ENCODE results near the gene PCK1.

Gene PCK1

DNA sequence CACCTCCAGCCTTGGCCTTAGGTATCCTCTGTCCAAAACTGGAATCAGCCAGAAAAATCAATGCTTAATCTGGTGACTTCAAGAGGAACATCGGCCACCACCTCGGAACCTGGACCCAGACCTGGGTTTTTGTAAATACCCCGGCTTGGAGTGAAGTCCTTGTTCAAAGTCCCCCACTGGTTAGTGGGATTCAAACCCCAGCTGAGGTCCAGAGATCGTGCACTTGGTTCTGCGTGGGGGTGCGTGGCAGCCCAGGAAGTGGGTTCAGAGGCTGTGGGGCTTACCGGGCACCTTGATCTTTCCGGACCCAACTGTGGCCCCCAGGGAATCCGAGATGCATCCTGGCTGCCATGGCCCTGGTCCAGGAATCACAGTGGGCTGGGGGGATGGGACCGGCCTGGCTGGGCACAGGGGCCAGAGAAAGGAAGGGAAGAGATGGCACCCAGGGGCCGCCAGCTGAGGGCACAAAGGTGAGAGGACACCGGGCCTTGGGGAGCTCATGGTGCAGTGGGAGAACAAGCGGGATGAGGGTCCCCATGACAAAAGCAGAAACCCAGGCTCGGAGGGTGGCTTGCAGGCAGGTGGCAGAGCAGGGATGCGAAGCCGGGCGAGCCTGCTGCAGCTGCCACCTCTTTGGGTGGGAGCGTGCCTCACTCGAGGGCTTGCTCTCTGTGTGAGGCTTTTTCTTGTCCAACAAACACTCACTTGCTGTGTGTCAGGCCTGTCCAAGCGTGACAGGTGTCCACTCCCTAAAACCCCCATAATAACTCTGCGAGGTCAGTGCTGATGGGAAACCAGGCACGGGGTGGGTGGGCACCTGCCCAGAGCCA lies 31.6 kb downstream of the PCK1 start:
- Mint-ChIP-seq H3K4me1 (peaks cover 5% of the 10 kb centered on the region), H3K27me3 (peaks cover 4% of the 10 kb centered on the region), H3K27ac (no peak overlapping the region), H3K9me3 (no peaks in the 10 kb centered on the region), H3K4me3 (no peak overlapping the region), H3K36me3 (ENCODE audit: low read depth) (no peaks in the 10 kb centered on the region)
- ATAC-seq (no peak), DNase-seq (no peak)

DNA sequence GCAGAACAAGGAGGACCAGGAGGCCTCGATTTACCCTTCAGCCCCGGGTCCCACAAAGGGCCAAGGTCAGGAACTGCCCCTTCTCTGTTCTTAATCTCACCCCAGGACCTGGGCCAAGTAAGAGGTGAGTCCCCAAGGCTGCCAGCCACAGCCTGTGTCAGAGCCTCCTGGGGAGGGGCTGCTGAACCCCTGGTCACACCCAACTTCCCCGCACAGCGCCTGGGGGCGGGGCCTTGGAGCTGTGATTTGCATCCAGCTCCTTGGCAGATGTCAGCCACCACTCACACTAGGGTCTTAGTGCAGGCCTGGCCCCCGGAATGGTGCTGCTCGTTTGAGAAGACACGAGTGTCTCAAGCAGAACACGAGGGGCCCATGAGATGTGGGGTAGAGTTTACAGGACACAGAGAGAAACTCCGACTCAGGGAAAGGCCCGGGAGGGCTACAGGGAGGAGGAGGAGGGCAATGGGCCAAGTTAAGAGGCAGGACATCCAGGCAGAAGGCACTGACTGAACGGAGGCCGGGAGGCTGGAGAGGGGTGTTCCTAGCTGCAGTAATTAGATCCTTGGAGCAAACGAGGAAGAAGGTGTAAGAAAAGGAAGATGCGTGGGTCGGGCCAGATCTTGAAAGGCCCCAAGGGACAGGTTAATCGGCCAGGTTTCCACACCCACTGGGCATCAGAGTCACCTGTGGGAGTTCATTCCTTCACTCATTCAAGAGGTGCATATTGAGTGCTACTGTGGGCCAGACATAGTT lies 32.4 kb downstream of the PCK1 start:
- H3K9me3 Mint-ChIP-seq = no peaks in the 10 kb centered on the region
- H3K36me3 Mint-ChIP-seq (ENCODE audit: low read depth) = no peaks in the 10 kb centered on the region
- H3K4me3 Mint-ChIP-seq = no peak overlapping the region
- peaks cover 5% of the 10 kb centered on the region for H3K4me1 Mint-ChIP-seq
- H3K27me3 Mint-ChIP-seq = peaks cover 7% of the 10 kb centered on the region
- ATAC-seq = no peak
- no peak overlapping the region for H3K27ac Mint-ChIP-seq
- no peak for DNase-seq

DNA sequence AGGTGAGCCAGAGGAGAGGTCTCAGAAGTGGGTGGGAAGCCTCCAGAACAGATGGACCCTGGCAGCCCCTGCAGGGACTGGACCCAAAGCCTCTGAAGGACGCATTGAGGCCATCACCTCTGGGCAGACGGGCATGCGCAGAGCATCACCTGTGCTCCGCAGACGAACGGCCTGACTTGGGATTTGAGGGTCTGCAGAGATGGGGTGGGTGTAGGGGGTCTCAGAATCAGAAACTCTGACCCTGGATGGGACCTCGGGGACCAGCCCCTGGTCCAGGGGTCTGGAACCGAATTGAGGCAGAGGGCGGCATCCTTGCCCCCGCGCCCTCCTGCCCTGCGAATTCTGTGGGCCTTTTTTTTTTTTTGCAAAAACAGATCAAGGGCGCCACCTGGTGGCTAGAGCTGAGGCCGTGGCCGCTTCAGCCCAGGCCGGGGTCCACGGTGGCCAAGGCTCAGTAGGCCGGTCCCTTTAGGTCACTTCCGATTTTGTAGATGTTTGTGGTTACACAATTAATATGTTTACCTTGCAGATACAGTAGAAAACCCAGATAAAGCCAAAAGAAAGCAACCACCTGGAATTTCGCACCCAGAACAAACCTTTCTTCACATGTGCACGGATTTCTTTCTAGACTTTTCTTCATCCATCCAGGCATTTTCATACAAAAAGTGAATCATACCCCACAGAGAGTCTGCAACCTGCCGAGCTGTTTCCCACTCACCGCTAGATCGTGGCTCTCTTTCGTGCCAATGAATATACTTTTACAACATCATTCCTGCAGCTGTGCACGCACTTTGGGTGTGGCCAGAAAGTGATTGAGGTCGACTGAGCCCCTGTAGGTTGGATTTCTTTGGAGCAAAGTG lies 33.4 kb downstream of the PCK1 start:
- Mint-ChIP-seq H3K27ac (no peak overlapping the region), H3K36me3 (ENCODE audit: low read depth) (no peaks in the 10 kb centered on the region), H3K27me3 (peaks cover 7% of the 10 kb centered on the region), H3K4me3 (no peak overlapping the region), H3K4me1 (peaks cover 5% of the 10 kb centered on the region), H3K9me3 (no peaks in the 10 kb centered on the region)
- DNase-seq = peak; percentile 66
- ATAC-seq = no peak

DNA sequence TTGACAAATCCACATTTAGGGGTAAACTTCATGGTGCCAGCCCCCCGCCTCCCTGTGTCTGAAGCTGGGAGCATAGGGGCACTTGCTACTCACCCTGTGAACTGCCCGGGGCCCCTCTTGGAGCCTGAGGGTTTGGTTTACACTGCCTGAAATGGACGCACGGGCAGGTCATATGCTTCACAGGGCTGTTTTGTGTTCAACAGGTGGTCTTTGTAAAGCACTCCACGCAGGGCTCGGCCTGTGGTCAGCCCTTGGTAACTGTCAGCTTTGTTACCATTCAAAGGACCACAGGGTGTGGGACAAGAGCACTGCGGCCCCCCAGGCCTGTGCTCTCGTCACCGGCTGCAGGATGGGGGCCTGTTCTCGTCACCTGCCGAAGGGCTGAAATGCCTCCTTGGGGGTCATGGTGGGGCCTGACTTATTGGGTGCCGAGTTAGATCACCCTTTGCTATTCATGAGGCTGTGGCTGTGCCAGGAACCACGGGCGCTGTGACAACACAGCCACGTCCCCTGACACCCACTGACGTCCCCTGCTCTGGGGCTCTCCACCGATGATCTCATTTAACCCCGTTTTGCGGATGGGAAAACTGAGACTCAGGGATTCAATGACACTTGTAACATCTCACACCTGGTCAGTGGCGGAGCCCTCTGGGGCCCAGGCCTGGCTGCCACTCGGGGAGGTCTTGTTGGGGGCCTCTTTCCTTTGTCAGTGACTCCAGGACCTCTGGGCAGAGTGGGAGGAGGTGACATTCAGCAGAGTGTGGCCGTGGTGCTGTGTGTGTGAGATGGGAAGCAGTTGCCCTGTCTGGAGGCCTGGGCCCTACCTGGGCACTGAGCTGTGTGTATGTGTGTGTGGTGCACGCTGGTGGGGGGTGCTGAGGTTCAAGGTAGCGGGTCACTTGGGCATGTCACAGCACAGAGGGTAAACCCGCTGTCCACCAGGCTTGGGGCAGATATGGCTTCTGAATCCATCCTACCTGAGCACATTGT lies 34.4 kb downstream of the PCK1 start:
- Mint-ChIP-seq H3K27ac (no peak overlapping the region), H3K27me3 (peaks cover 7% of the 10 kb centered on the region), H3K4me3 (no peak overlapping the region), H3K4me1 (peaks cover 5% of the 10 kb centered on the region), H3K9me3 (no peaks in the 10 kb centered on the region), H3K36me3 (ENCODE audit: low read depth) (no peaks in the 10 kb centered on the region)
- ATAC-seq (no peak), DNase-seq (no peak)

DNA sequence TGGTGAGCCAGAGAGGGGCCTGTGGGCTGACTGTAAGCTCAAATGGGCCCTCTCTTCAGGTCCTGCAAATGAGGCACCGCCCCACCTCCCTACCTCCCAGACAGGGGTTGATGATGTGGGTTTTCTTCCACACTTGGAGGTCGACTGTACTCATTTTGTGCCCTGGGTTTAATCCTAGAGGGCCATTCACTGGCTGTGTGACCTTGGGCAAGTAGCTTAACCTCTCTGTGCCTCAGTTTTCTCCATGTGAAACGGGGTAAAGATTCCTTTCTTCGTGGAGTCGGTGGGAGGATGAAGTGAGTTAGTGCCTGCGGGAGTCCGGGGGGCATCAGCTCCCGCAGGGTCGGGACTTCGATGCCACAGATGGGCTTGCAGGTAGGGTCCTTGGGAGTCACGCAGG lies 35.4 kb downstream of the PCK1 start:
- Mint-ChIP-seq H3K36me3 (ENCODE audit: low read depth) (no peaks in the 10 kb centered on the region), H3K27ac (no peak overlapping the region), H3K4me3 (no peak overlapping the region), H3K9me3 (no peaks in the 10 kb centered on the region), H3K4me1 (peaks cover 5% of the 10 kb centered on the region), H3K27me3 (peaks cover 7% of the 10 kb centered on the region)
- DNase-seq (no peak), ATAC-seq (no peak)

DNA sequence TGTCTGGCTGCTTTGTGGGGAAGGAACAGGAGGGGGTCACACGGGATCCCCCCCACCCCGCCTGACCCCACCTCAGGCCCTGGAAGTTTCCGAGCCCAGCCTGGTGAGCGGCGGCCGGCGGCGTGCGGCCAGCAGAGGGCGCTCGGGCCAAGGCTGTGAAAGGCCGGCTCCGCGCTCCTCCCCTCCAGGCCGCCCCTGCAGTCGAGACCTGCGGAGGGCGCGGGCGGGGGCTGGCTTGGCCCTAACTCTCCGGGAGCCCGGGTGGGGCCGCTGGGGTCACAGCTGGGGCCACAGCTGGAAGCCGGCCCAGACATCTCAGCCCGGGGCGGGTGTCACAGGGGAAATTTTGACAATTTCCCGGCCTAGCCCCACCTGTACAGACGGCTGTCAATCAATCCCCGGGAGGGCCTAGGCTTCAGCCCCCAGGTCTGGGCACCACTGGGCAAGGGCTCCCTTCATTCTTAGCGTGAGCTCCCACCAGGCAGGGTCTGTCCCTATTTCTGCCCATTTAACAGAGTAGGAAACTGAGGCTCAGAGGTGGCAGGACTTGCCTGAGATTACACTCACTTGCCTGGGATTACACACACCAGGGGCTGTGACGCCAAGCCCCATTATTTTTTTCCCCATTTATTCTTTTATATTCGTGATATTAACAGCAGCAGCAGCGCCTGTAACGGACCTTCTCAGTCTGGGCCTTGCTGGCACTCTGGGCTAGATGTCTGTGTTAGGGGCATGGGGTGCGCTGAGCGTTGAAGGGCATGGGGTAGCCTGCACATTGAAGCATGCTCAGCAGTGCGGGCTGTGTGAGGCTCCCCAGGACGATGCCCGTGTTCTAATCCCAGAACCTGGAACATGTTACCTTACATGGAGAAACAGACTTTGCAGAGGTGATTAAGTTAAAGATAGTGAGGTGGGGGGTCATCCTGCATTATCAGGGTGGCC lies 36.4 kb downstream of the PCK1 start:
- no peak overlapping the region for H3K4me3 Mint-ChIP-seq
- H3K36me3 Mint-ChIP-seq (ENCODE audit: low read depth) = no peaks in the 10 kb centered on the region
- peaks cover 7% of the 10 kb centered on the region for H3K27me3 Mint-ChIP-seq
- H3K27ac Mint-ChIP-seq = no peak overlapping the region
- H3K9me3 Mint-ChIP-seq = no peaks in the 10 kb centered on the region
- peaks cover 5% of the 10 kb centered on the region for H3K4me1 Mint-ChIP-seq
- ATAC-seq = peak; percentile 66
- DNase-seq = peak; percentile 80

DNA sequence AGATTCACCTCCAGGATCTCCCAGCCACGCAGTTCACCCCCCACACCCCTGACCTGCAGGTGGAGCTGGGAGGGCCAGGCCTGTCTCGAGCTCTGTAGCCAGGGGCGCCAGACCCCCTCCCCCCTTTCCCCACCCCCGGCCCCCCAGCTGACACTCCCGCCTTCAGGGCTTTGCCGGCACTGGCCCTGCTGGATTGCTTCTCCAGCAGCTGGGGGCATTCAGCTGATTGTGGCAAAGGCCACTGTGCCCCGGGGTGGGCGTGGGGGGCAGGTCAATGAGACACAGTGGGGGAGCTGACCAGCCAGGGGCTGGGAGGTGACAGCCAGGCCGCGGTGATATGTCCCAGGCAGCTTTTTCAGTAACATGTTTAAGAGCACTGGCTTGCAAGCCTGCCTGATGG lies 37.1 kb downstream of the PCK1 start:
- Mint-ChIP-seq H3K27me3 (peaks cover 7% of the 10 kb centered on the region), H3K4me1 (peaks cover 5% of the 10 kb centered on the region), H3K4me3 (no peak overlapping the region), H3K9me3 (no peaks in the 10 kb centered on the region), H3K27ac (no peak overlapping the region), H3K36me3 (ENCODE audit: low read depth) (no peaks in the 10 kb centered on the region)
- DNase-seq (no peak), ATAC-seq (no peak)

DNA sequence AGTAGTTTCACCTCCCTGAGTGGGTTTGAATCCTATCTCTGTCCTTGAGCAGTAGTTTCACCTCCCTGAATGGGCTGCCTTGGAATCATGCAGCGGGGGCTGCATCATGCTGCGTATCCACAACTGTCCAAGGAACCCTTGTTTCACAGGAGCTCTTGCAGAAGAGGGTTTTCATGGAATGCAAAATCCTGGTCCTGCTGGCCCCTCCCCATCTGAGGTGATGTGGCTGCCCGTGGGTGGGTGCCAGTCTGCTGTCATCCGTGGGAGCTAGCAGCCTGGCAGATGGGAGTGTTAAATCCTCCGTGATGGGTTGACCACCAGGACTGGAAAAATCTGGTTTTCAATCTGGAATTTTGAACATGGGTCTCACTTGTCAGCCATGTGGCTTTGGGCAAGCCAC lies 37.6 kb downstream of the PCK1 start:
- Mint-ChIP-seq H3K36me3 (ENCODE audit: low read depth) (no peaks in the 10 kb centered on the region), H3K27me3 (peaks cover 5% of the 10 kb centered on the region), H3K27ac (no peak overlapping the region), H3K4me3 (no peak overlapping the region), H3K9me3 (no peaks in the 10 kb centered on the region), H3K4me1 (peaks cover 3% of the 10 kb centered on the region)
- no peak for DNase-seq
- no peak for ATAC-seq

DNA sequence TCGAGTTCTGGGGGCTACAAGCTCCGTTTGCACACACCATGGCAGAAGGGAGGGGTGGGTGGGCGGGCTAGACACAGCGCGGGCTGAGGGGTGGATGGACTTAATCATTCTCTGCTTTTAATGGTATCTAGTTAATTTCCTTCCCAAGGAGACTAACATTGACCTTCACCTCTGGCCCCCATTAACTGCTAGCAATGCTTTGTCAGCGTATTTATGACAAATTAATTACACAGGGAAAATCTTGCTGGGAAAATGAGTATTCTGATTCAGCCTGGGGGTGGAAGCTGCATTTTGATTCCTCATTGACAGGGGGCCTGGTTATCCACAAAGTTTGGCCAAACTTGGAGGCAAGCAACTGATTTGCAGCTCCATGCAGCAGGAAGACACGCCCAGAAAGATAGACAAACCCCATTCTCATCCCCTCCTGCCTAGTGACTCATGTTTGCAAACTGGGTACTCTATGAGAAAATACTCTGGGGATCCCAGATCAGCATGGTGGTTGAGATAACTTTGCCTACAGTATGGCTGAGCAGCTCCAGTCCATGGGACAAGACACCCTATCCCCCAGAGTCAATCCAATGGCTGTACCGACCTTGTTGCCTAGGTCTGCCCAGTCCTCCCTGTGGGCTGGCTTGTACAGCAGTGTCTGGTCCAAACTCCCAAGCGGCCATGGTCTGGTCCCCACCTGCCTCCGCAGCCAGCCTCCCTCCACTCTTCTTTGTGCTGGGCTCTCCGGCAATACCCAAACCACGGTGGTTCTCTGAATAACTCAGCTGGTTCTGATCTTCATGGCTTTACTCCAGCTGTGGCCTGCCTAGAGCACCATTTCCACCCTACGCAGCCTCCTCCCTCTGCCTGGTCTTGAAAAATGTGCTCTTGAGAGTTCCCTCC lies 39.7 kb downstream of the PCK1 start:
- Mint-ChIP-seq H3K9me3 (no peaks in the 10 kb centered on the region), H3K27ac (no peak overlapping the region), H3K36me3 (ENCODE audit: low read depth) (no peaks in the 10 kb centered on the region), H3K4me1 (peaks cover 10% of the 10 kb centered on the region), H3K4me3 (no peak overlapping the region), H3K27me3 (peaks cover 2% of the 10 kb centered on the region)
- DNase-seq = no peak
- peak; percentile 20 for ATAC-seq

DNA sequence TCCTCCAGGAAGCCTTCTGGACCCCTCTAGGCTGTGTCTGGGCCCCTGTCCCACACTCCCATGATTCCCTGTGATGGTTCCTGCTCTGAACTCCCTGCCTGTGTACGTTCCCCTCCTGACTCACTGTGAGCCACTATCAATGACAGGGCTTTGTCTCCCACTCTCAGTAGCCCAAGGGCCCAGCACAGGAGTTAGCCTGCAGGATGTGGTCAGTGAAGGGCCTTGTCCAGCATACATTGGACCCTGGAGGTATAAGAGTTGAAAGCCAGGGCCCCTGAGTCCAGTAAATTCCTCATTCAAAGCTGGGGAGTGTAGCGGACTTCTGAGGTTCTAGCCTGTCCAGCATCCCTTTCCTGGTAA lies 40.3 kb downstream of the PCK1 start:
- no peak for DNase-seq
- no peaks in the 10 kb centered on the region for H3K9me3 Mint-ChIP-seq
- H3K4me3 Mint-ChIP-seq = no peak overlapping the region
- peaks cover 2% of the 10 kb centered on the region for H3K27me3 Mint-ChIP-seq
- no peak for ATAC-seq
- H3K4me1 Mint-ChIP-seq = peaks cover 14% of the 10 kb centered on the region
- H3K36me3 Mint-ChIP-seq (ENCODE audit: low read depth) = peaks cover 1% of the 10 kb centered on the region
- no peak overlapping the region for H3K27ac Mint-ChIP-seq

DNA sequence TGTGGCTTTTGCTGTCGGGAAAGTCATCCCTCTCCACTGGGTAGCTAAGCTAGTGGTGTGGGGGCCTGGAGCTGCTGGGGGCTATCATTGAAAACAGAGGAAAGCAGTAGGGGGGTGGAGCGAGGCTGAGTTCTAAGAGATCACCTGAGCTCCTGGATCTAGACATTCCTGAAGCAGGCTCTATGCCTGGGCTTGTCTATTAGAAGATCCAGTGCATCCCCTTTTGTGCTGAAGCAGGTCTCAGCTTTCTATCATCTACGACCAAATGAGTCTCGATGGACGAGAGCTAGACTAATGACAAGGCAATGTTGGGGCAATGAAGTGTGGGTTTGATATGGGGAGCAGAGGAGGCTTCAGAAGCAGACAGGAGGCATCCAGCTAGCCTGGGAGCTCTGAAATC lies 40.8 kb downstream of the PCK1 start:
- no peak for ATAC-seq
- H3K9me3 Mint-ChIP-seq = no peaks in the 10 kb centered on the region
- H3K36me3 Mint-ChIP-seq (ENCODE audit: low read depth) = peaks cover 1% of the 10 kb centered on the region
- H3K27me3 Mint-ChIP-seq = peaks cover 2% of the 10 kb centered on the region
- peaks cover 15% of the 10 kb centered on the region for H3K4me1 Mint-ChIP-seq
- H3K4me3 Mint-ChIP-seq = no peak overlapping the region
- H3K27ac Mint-ChIP-seq = no peak overlapping the region
- DNase-seq = no peak

DNA sequence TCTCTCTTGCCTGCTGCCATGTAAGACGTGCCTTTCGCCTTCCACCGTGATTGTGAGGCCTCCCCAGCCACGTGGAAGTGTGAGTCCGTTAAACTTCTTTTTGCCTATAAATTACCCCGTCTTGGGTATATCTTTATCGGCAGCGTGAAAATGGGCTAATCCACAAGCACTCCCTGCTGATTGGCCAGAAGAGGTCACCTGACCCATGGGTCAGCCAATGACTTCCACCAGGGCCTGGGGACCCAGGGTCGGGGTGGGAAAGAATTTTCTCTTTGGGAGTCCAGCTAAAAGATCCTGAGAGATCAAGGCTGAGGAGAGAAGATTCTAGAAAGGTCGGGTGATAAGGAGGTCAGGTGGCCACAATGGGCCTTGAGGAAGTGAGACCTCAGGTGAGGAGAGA lies 42.2 kb downstream of the PCK1 start:
- Mint-ChIP-seq H3K4me3 (no peak overlapping the region), H3K36me3 (ENCODE audit: low read depth) (peaks cover 1% of the 10 kb centered on the region), H3K27ac (no peak overlapping the region), H3K9me3 (no peaks in the 10 kb centered on the region), H3K27me3 (no peaks in the 10 kb centered on the region), H3K4me1 (peaks cover 15% of the 10 kb centered on the region)
- ATAC-seq (no peak), DNase-seq (no peak)
